Right atrium auricular region (tissue), 2 donors: ENCODE results near the gene CASKIN1. TPM values are rescaled to one million over a fixed set of nuclear protein-coding genes. Genes with fewer than 3 reads are reported as not detected.

Source experiments
- DNase-seq: peaks from one replicate; pipeline ENCODE4 v3.0.0-alpha.2; 2019; ENCODE audit warnings: low spot score
- H3K27ac ChIP-seq, 2 donors: fragments of 200-600 bp; sonication (generic); 1 replicate in 1 of 2; 2 replicates in 1 of 2; pipeline ENCODE4 v1.5.1; 2016 to 2019
- H3K27me3 ChIP-seq, 2 donors: fragments of 200-600 bp; sonication (generic); one replicate each; pipeline versions ENCODE4 v1.5.1 to v1.6.0; 2017 to 2019
- H3K36me3 ChIP-seq: fragments of 200-600 bp; sonication (generic); one replicate; pipeline ENCODE4 v1.5.1; 2016
- H3K4me1 ChIP-seq, 2 donors: fragments of 200-600 bp; sonication (generic); one replicate each; pipeline versions ENCODE4 v1.5.1 to v1.6.0; 2017 to 2019
- H3K4me3 ChIP-seq, 2 donors: fragments of 200-600 bp; sonication (generic); 1 replicate in 1 of 2; 2 replicates in 1 of 2; pipeline ENCODE4 v1.5.1; 2017 to 2019; ENCODE audit warnings: mild to moderate bottlenecking in 1 of 2, moderate library complexity in 1 of 2
- H3K9me3 ChIP-seq, 2 donors: fragments of 200-600 bp; sonication (generic); one replicate each; pipeline ENCODE4 v1.5.1; 2019
- total RNA-seq, 2 donors: library from RNA; depleted of rRNA; stranded (reverse); fragments of >200 nt; gene quantifications; one replicate each; pipeline ENCODE4 v1.1.0, GENCODE V29; 2016
- TF ChIP-seq, protein P1 (sequence below), 2 donors: fragments of 200-600 bp; sonication (generic); IDR thresholded peaks; one replicate each; pipeline ENCODE4 v1.5.1; 2019; ENCODE audit warnings: antibody characterized with exemption in 2 of 2

The CASKIN1 gene
- total RNA-seq, 2 donors from 2014 or later: 3.5 to 4.3 TPM

DNA sequence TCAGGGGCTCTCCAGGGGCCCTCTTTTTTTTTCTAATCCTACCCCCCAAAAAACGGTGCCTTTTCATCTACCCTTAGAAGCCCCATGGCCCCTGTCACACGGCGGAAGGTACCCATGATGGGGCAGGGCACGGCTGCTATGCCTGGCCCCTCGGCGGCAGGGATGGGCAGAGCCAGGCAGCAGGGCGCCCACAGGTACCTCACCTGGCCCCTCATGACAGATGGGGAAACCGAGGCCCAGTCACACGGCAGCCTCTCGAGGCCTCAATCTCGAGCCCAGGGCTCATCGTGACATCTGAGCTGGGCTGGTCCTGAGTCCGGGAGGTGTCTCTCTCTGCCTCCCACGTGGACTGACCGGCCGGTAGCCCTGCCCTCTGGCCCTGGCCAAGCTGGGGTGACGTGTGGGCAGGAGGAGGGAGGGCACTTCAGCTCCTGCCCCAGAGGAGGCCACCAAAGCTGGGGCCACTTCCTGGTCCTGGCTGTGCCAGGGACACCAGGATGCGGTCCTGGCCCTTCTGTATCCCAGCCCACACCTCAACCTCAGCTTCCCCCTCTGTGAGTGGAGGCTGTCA is 29.3 kb downstream of the CASKIN1 start:
- no peak overlapping the region for H3K4me3 ChIP-seq

DNA sequence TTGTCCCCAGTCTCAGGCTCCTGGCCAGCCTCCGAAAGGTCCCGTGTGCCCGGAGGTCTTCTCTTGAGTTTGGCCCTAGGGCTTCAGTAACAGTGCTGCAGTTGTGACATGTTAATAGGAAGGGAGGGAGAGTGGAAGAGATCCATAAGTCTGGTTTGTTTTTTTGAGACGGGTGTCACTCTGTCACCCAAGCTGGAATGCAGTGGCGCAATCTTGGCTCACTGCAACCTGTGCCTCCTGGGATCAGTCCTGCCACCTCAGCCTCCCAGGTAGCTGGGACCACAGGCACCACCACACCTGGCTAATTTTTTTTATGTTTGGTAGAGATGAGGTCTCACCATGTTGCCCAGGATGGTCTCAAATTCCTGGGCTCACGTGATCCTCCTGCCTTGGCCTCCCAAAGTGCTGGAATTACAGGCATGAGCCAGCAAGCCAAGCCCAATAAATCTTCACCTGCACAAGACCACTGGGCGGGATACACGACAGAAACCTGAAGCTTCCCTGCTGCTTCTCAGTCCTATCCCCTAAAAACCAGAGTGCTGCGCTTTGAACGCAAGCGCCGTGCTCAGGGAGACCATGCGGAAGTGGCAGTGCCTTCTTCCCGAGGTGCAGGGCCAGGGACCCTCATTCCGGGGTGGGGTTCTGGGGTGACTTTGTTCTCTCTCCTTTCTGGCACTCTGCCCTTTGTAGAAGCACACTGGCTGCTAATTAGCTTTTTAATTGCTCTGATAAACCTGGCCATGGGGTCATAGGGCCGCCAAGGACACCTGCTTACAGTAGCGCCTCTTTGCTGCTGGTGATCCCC is 29.9 kb downstream of the CASKIN1 start:
- H3K36me3 ChIP-seq: peaks cover 26% of the 10 kb centered on the region
- TF ChIP-seq, protein P1, sequence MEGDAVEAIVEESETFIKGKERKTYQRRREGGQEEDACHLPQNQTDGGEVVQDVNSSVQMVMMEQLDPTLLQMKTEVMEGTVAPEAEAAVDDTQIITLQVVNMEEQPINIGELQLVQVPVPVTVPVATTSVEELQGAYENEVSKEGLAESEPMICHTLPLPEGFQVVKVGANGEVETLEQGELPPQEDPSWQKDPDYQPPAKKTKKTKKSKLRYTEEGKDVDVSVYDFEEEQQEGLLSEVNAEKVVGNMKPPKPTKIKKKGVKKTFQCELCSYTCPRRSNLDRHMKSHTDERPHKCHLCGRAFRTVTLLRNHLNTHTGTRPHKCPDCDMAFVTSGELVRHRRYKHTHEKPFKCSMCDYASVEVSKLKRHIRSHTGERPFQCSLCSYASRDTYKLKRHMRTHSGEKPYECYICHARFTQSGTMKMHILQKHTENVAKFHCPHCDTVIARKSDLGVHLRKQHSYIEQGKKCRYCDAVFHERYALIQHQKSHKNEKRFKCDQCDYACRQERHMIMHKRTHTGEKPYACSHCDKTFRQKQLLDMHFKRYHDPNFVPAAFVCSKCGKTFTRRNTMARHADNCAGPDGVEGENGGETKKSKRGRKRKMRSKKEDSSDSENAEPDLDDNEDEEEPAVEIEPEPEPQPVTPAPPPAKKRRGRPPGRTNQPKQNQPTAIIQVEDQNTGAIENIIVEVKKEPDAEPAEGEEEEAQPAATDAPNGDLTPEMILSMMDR (IDR thresholded peaks at IDR 0.05): no peak

More for the DNA sequence above, 29.3 kb downstream of the CASKIN1 start:
- peaks cover 33% of the 10 kb centered on the region for H3K36me3 ChIP-seq
- no peaks in the 10 kb centered on the region for H3K9me3 ChIP-seq
- TF ChIP-seq, protein P1 (IDR thresholded peaks at IDR 0.05): no peak
- no peak for DNase-seq
- no peaks in the 10 kb centered on the region for H3K4me1 ChIP-seq
- H3K27me3 ChIP-seq: no peaks in the 10 kb centered on the region
- H3K27ac ChIP-seq: no peak overlapping the region

DNA sequence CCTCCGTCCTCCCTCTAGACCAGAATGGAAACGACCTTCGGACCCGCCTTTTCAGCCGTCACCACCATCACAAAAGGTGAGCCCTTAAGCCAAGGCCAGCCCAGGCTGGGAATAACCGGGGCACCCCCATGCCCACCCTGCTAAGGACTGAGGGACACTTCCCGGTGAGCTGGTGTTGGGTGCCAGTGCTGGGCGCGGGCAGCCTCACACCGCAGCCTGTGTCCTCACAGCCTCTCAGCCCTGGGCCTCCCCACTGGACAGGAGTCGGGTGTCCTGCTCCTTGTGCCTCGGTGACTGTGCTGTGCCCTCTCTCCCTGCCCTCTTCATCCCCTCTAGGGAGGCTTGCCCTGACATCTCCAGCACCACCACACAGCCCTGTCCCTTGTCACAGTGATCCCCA is 30.5 kb downstream of the CASKIN1 start:
- H3K9me3 ChIP-seq: no peaks in the 10 kb centered on the region
- DNase-seq: no peak
- H3K4me1 ChIP-seq: peaks cover 0 to 10% of the 10 kb centered on the region in 2 donors
- H3K36me3 ChIP-seq: peaks cover 22% of the 10 kb centered on the region
- no peak overlapping the region for H3K4me3 ChIP-seq
- TF ChIP-seq, protein P1 (IDR thresholded peaks at IDR 0.05): no peak
- no peaks in the 10 kb centered on the region for H3K27me3 ChIP-seq
- no peak overlapping the region for H3K27ac ChIP-seq

More for the DNA sequence above, 29.9 kb downstream of the CASKIN1 start:
- Histone ChIP-seq H3K9me3 (no peaks in the 10 kb centered on the region), H3K4me1 (peaks cover 0 to 5% of the 10 kb centered on the region in 2 donors), H3K27me3 (no peaks in the 10 kb centered on the region), H3K4me3 (no peak overlapping the region), H3K27ac (no peak overlapping the region)
- DNase-seq: no peak

DNA sequence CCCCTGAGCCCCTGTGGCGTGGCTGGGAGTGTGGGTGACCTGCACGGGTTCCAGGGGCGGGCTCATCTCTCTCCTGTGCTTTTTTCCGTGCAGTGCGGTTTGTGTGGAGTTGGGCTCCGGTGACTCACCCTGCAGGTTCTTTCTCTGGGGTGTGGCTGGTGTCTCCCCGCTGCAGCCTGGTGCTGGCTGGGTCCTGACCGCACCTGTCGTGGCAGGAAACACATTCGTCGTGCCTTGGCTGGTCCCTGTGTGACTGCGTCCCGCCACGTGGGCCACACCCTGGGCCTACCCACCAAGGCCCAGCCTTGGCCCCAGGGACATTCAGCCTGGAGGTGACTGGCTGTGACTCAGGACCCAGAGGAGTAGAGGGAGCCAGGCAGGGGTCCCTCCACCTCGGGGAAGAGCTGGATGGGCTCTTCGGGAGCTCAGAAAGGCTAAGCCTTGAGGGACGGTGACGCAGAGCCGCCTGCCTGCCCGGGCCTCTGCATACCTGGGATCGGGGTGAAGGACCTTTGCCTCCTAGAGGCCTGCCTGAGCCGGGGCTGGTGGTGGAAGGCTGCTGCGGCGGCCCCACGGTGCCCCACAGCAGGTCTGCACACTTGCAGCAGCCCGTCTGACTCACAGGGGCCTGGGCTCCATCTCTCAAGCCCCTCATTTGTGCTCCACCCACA is 33.1 kb downstream of the CASKIN1 start:
- TF ChIP-seq, protein P1 (IDR thresholded peaks at IDR 0.05): no peak
- H3K4me1 ChIP-seq: peaks cover 0 to 35% of the 10 kb centered on the region in 2 donors
- H3K4me3 ChIP-seq: no peak overlapping the region
- DNase-seq: no peak
- H3K36me3 ChIP-seq: peaks cover 22% of the 10 kb centered on the region
- H3K27me3 ChIP-seq: no peaks in the 10 kb centered on the region
- H3K27ac ChIP-seq: no peak overlapping the region
- H3K9me3 ChIP-seq: no peaks in the 10 kb centered on the region

DNA sequence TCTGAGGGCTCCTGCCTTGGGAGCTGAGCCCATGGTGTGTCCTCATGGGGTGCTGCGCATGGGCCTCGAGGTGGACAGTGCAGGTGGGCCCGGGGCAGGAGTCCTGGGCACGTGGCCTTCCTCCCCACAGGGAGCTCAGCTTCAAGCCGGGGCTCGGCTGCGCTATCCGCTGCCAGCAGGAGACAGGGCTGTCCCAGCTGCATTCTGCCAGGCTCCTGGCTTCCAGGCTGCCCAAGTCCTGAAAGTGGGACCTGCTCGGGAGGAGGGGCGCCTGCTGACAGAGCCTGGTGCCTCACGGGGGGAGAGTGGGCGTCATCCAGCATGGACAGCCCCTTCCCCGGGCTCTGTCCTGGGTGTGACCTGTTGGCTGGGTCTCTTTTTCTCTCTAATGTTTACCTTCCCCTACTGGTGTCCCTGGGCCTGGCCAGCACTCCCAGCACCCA is 33.7 kb downstream of the CASKIN1 start:
- TF ChIP-seq, protein P1 (IDR thresholded peaks at IDR 0.05): no peak
- Histone ChIP-seq H3K27me3 (no peaks in the 10 kb centered on the region), H3K9me3 (no peaks in the 10 kb centered on the region), H3K4me1 (peaks cover 0 to 39% of the 10 kb centered on the region in 2 donors), H3K4me3 (no peak overlapping the region), H3K27ac (no peak overlapping the region), H3K36me3 (peaks cover 16% of the 10 kb centered on the region)
- no peak for DNase-seq
